Activated effector memory CD4-positive, alpha-beta T cell treated with Interleukin-2 at 50 U/mL for 16 hours (primary cell): ENCODE data around the gene NR1H3.

ENCODE experiments used
- DNase-seq: peaks from one replicate; pipeline ENCODE4 v3.0.0-alpha.2; 2020

The NR1H3 gene

GRCh38 chr11:47270331-47271271, 12.8 kb downstream of the NR1H3 start:
- peak; percentile 14 for DNase-seq

DNA sequence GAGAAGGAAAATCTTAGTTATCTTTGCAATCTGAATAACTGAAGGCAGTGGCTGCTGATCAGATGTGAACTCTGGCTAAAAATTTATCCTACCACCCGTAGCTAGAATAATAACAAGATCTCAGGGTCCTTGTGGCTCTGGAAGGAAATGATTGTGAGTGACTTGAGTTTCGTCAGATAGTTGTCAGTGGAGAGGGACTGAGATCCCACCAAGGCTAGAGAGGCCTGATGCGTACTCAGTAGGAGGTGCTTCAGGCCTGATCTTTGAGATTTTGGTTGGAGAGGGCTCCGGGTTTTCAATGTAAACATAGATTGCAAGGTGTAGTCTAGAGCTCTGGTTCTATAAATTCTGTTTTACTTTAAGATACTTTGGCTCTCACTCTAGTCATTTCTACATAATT, 13.5 kb downstream of the NR1H3 start:
- no peak for DNase-seq

DNA sequence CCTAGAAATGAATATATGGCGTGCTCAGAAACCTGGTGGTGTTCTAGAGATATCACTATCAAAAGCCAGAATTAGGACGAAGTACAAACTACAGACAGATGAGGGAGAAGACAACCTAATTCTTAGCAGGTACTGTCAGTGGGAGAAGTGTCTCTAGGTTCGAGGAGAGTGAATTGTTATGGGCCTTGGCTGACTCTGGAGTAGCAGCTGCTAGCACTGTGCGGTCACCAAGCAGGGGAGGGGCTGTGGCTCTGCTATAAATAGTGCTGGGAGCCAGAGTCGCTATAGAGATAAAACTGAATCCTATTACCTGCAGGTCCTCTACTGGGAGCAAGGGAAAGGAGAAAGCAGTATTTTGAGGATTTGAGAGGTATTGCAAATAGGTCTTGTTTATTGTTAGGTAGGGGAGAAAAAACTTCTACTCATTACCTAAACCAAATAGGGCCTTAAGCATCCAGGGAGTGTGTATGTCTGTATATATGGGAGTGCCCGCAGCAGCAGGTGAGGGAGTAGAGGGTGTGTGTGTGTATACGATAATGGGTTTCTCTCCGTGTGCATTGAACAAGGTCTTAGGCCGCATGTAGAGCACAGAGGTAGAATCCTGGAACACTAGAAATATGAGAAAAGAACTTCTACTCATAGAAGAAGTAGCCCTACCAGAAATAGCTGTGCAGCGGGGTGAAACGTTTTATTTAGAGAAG, 14.3 kb downstream of the NR1H3 start:
- DNase-seq: no peak

DNA sequence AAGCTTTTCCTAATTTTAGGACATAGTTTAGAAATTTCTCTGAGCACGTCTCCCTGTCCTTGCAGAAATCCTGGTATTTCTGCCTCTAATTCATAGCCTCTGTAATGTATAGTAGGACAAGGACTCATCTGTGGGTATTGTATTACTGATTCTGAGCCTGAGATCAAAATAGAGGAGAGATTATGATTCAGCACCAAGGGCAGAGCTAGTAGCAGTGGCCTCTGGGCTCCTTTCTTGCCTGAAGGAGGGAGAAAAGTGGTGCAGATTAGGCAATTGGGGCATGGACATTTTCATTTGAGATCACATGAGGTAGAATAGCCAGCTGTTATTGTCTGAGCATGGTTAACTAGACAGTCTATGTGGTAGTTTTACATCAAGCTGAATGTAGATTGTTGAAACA, 14.9 kb downstream of the NR1H3 start:
- no peak for DNase-seq

- no peak for DNase-seq
Observed at GRCh38 chr11:47274495-47275235, 16.9 kb downstream of the NR1H3 start.

- DNase-seq: no peak
Observed at GRCh38 chr11:47276923-47277322, 19.1 kb downstream of the NR1H3 start.

DNA sequence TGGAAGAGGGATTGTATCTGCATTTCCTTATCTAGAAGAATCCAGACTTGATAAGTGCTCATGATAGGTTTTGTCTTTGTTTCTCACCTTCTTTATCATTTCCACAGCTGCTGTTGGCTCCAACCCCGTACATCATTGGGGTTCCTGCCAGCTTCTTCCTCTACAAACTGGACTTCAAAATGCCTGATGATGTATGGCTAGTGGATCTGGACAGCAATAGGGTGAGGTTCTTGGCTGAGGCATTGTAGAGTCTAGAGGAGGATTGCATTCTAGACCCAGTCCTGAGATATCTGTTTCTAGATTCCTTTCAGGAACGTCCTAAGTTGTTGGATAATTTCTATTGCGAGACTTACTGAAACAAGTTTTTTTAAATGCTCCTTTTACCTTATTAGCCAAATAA, 20.3 kb downstream of the NR1H3 start:
- DNase-seq: no peak

GRCh38 chr11:47278769-47279168, 21.0 kb downstream of the NR1H3 start:
- DNase-seq: no peak

DNA sequence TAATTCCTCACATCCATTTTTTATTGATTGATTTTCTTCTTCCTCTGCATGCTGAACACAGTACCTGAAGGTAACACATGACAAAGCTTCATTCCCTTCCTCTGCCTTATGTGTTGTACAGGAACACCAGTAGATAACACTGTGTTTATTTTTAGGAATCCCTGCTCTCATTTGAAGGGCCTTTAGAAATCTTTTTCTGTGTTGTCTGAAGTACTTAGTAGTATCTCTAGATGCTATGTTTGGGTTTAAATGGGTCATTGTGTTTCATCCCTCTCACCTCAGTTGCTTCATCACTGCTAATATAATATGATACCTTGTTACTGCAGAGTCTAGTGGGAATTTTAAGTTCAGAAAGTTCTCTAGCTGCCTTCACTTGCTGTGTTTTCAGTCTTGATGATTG, 22.3 kb downstream of the NR1H3 start:
- DNase-seq: no peak

- no peak for DNase-seq
Observed at GRCh38 chr11:47280860-47281259, 23.1 kb downstream of the NR1H3 start.

DNA sequence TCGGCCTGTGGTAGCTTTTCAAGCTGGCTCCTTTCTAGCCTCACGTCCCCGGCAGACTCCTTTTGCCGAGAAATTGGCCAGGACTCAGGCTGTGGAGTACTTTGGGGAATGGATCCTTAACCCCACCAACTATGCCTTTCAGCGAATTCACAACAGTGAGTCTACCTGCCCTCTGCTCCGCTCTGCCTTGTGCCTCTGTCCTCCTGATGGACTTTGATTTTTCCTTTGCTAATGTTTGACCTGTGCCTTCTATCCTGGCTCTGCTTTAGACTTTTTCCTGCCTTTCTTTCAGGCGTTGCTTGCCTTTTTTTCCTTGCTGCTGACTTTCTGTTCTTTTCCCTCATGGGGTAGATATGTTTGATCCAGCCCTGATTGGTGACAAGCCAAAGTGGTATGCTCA, 24.7 kb downstream of the NR1H3 start:
- DNase-seq: no peak

GRCh38 chr11:47284151-47284550, 26.4 kb downstream of the NR1H3 start:
- no peak for DNase-seq

GRCh38 chr11:47285969-47286770, 28.4 kb downstream of the NR1H3 start:
- no peak for DNase-seq

- DNase-seq: no peak
Observed at GRCh38 chr11:47288066-47288465, 30.3 kb downstream of the NR1H3 start.

GRCh38 chr11:47289856-47290255, 32.1 kb downstream of the NR1H3 start:
- no peak for DNase-seq

DNA sequence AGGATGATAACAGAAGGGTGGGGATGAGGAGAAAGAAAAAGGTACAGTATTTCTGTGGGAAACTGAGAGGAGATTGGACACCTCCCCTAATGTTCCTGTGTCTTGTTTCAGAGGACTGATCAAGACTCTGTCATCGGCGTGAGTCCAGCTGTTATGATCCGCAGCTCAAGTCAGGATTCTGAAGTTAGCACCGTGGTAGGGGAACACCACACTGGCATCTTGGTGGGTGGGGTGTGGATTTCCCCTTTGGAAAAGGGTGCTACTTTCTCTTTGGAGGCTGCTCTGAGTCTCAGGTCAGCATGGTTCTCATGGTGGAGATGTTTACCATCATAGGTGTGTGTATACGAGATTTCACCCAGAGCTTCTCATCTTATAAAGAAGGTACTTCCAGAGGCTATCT, 37.6 kb downstream of the NR1H3 start:
- DNase-seq: no peak

DNA sequence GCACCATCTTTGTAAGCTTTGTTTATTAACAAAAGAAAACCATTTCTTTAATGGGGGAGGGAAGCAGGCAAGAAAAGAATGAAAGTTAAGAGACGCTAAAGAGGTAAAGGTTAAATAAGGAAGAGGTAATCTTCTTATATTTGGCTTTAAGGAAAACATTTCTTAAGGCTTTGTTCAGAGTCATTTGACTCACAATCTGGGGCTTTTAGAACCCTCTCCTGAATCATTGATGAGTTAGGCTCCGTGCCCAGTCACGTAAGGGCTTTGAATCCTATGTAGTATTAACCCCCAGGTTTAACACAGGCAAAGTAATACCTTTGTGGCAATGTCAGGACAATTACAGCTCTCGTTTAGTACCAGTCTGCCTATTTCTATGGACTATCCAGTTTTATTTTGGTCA, 38.2 kb downstream of the NR1H3 start:
- DNase-seq: no peak

GRCh38 chr11:47299078-47299477, 41.3 kb downstream of the NR1H3 start:
- DNase-seq: no peak

DNA sequence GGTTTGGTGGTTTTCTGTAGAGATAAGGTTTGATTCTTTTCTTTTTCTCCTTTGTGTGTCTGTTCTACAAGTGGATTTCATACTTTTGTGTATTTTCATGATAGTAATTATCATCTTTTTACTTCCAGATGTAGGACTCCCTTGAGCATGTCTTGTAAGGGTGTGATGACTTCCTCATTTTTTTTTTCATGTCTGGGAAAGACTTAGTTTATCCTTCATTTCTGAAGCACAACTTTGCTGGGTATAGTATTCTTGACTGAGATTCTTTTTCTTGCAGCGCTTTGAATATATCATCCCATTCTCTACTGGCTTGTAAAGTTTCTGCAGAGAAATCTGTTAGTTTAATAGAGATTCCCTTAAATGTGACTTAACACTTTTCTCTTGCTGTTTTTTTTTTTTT, 45.1 kb downstream of the NR1H3 start:
- no peak for DNase-seq

GRCh38 chr11:47305734-47306483, 48.1 kb downstream of the NR1H3 start:
- no peak for DNase-seq

- DNase-seq: no peak
Observed at GRCh38 chr11:47306484-47306844, 48.7 kb downstream of the NR1H3 start.
